ENCODE measurements around the gene NDUFS2.

NDUFS2 gene

GRCh38 chr1:161172349-161172748, 29.8 kb upstream of the NDUFS2 start:
- H3K27me3 ChIP-seq (ENCODE audit: insufficient read depth, low read length): no peaks in the 10 kb centered on the region
- no peak overlapping the region for H3K4me3 ChIP-seq (ENCODE audit: low read depth, low read length)
- no peak overlapping the region for H2AFZ ChIP-seq (ENCODE audit: low read length, unreplicated experiment)
- peaks cover 13% of the 10 kb centered on the region for H3K79me2 ChIP-seq (ENCODE audit: control insufficient read depth, insufficient read depth, low read length, unreplicated experiment)
- peak overlapping the region; percentile 98 for H3K27ac ChIP-seq (ENCODE audit: low read depth, low read length)
- H3K36me3 ChIP-seq (ENCODE audit: insufficient read depth, low read length): peaks cover 21% of the 10 kb centered on the region; the same call in 1 of the 2 replicates
- H3K4me1 ChIP-seq (ENCODE audit: control insufficient read depth, insufficient read depth, low read length, unreplicated experiment): peaks cover 25% of the 10 kb centered on the region

DNA sequence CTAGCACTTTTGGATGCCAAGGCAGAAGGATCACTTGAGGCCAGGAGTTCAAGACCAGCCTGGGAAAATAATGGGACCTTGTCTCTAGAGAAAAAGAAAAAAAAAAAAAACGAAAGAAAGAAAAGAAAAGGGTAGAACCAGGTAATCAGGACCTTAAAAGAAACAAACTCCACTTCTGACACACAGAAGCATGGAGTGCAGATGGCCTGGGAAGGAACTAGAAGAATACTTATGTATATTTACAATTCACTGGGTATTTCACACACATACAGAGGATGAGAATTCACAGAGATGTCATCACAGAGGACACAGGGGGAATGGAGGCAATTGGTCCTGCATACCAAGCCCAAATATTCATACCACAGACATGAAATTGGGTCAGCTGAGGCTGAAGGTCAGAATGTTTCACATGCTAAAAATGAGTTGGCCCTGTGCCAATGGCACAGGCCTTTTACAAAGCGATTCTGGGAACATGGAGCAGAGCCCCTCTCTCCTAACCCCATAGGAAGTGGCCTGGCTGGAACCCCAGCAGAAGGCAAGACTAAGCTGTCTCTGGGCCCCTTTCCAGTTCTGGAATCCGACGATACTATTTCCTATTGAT, 29.3 kb upstream of the NDUFS2 start:
- no peak overlapping the region for H3K4me3 ChIP-seq (ENCODE audit: low read depth, low read length)
- H3K27me3 ChIP-seq (ENCODE audit: insufficient read depth, low read length): no peaks in the 10 kb centered on the region
- H3K4me1 ChIP-seq (ENCODE audit: control insufficient read depth, insufficient read depth, low read length, unreplicated experiment): peaks cover 28% of the 10 kb centered on the region
- peaks cover 13% of the 10 kb centered on the region for H3K79me2 ChIP-seq (ENCODE audit: control insufficient read depth, insufficient read depth, low read length, unreplicated experiment)
- H2AFZ ChIP-seq (ENCODE audit: low read length, unreplicated experiment): no peak overlapping the region
- peak overlapping the region; percentile 98 for H3K27ac ChIP-seq (ENCODE audit: low read depth, low read length)
- H3K36me3 ChIP-seq (ENCODE audit: insufficient read depth, low read length): peaks cover 21% of the 10 kb centered on the region; the same call in 1 of the 2 replicates

DNA sequence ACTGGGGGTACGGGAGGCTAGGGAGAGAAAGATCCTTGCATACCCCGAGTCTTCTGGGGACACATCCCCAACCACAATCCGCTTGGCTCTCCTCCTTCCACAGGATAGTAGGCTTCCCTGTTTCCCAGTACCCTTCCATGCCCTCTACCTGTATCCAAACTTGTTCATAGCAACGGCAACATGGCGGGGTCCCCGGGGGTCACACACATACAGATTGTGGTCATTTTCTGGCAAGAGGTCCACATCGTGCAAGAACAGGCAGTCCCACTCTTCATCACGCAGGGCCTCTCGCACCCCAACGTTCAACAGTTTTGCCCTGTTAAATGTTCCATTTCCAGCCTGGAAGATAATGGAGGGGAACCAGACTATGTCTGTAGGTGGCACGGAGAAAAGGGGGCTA, 28.5 kb upstream of the NDUFS2 start:
- H3K27ac ChIP-seq (ENCODE audit: low read depth, low read length): peak overlapping the region; percentile 98
- H3K79me2 ChIP-seq (ENCODE audit: control insufficient read depth, insufficient read depth, low read length, unreplicated experiment): peaks cover 13% of the 10 kb centered on the region
- H3K4me1 ChIP-seq (ENCODE audit: control insufficient read depth, insufficient read depth, low read length, unreplicated experiment): peaks cover 30% of the 10 kb centered on the region
- no peak overlapping the region for H2AFZ ChIP-seq (ENCODE audit: low read length, unreplicated experiment)
- peaks cover 21% of the 10 kb centered on the region; the same call in 1 of the 2 replicates for H3K36me3 ChIP-seq (ENCODE audit: insufficient read depth, low read length)
- H3K27me3 ChIP-seq (ENCODE audit: insufficient read depth, low read length): no peaks in the 10 kb centered on the region
- H3K4me3 ChIP-seq (ENCODE audit: low read depth, low read length): no peak overlapping the region

- Histone ChIP-seq H3K27ac (ENCODE audit: low read depth, low read length) (peak overlapping the region; percentile 33; the same call in 1 of the 2 replicates), H3K4me1 (ENCODE audit: control insufficient read depth, insufficient read depth, low read length, unreplicated experiment) (peaks cover 30% of the 10 kb centered on the region), H3K36me3 (ENCODE audit: insufficient read depth, low read length) (peaks cover 16% of the 10 kb centered on the region; the same call in 1 of the 2 replicates), H3K27me3 (ENCODE audit: insufficient read depth, low read length) (no peaks in the 10 kb centered on the region), H3K4me3 (ENCODE audit: low read depth, low read length) (no peak overlapping the region), H2AFZ (ENCODE audit: low read length, unreplicated experiment) (no peak overlapping the region), H3K79me2 (ENCODE audit: control insufficient read depth, insufficient read depth, low read length, unreplicated experiment) (peaks cover 13% of the 10 kb centered on the region)
Observed at GRCh38 chr1:161174911-161175310, 27.3 kb upstream of the NDUFS2 start.

DNA sequence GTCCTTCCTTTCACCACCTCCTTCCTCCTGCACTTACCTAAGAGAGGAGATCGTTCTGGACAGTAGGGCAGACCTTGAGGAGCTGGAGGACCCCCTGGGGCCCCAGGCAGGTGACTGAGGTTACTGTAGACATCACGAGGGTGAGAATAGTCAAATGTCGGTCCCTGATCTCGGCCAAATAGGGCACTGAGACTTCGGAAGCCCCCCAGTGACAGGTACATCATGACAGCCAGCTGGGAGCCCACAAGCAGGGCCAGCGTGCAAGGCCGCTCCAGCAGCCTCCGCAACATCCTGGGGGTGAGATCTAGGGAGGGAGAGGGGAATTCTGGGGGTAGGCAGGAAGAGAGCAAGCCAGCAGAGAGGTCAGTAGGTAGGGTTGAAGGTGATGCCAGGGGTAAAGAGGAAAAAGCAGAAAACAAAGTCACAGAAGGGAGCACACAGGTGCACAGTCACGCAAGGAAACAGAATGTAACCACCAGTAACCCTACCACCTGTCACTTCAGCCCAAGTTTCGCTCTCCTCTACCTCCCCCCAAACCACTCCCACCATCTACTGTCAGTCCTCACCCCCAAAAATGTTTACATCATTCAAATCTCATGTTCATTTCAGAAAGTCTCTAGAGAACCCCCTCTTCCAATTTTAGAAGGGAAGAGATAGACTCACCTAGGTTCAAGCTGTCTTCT, 26.3 kb upstream of the NDUFS2 start:
- Histone ChIP-seq H3K4me3 (ENCODE audit: low read depth, low read length) (peak overlapping the region; percentile 88), H3K27me3 (ENCODE audit: insufficient read depth, low read length) (no peaks in the 10 kb centered on the region), H2AFZ (ENCODE audit: low read length, unreplicated experiment) (no peak overlapping the region), H3K36me3 (ENCODE audit: insufficient read depth, low read length) (peaks cover 11% of the 10 kb centered on the region; the same call in 1 of the 2 replicates), H3K27ac (ENCODE audit: low read depth, low read length) (peak overlapping the region; percentile 23; the same call in 1 of the 2 replicates), H3K79me2 (ENCODE audit: control insufficient read depth, insufficient read depth, low read length, unreplicated experiment) (peaks cover 13% of the 10 kb centered on the region), H3K4me1 (ENCODE audit: control insufficient read depth, insufficient read depth, low read length, unreplicated experiment) (peaks cover 30% of the 10 kb centered on the region)

DNA sequence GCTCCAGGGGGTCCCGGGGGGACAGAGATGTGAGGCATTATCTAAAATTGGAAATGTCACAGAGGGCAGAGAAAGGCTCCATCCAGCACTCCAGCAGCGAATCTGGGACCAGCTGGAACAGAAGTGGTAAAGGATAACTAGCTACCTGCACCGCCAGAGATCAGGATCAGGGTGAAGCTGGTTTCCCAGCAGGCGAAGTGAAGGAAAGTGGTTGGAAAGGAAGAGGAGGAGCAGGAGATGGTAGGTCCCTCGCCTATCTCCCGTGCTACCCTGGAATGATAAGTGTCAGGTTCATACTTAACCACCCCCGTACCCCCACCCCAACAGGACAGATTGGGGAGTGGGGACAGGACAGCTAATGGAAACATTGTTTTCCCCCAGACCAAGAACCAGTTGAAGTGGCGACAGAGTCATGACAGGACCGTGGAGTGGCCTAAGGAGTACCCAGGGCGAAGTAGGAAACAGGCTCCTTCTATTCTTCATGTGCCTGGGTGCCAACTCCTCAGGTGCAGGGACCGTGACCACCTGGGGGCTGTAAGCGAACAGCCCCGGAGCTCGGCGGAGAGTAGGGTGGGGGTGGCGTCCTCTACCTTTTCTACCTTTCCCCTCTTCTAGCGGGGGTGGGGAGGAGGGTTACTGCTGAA, 25.6 kb upstream of the NDUFS2 start:
- H3K4me1 ChIP-seq (ENCODE audit: control insufficient read depth, insufficient read depth, low read length, unreplicated experiment): peaks cover 34% of the 10 kb centered on the region
- H3K4me3 ChIP-seq (ENCODE audit: low read depth, low read length): peak overlapping the region; percentile 88
- no peak overlapping the region for H2AFZ ChIP-seq (ENCODE audit: low read length, unreplicated experiment)
- H3K27me3 ChIP-seq (ENCODE audit: insufficient read depth, low read length): no peaks in the 10 kb centered on the region
- H3K79me2 ChIP-seq (ENCODE audit: control insufficient read depth, insufficient read depth, low read length, unreplicated experiment): peaks cover 13% of the 10 kb centered on the region
- H3K36me3 ChIP-seq (ENCODE audit: insufficient read depth, low read length): peaks cover 6% of the 10 kb centered on the region; the same call in 1 of the 2 replicates
- H3K27ac ChIP-seq (ENCODE audit: low read depth, low read length): peak overlapping the region; percentile 23; the same call in 1 of the 2 replicates

- peaks cover 3% of the 10 kb centered on the region; the same call in 1 of the 2 replicates for H3K36me3 ChIP-seq (ENCODE audit: insufficient read depth, low read length)
- H3K27ac ChIP-seq (ENCODE audit: low read depth, low read length): peak within 1 kb of the TSS; percentile 23; the same call in 1 of the 2 replicates
- H3K4me3 ChIP-seq (ENCODE audit: low read depth, low read length): peak within 1 kb of the TSS; percentile 88
- no peaks in the 10 kb centered on the region for H3K27me3 ChIP-seq (ENCODE audit: insufficient read depth, low read length)
- H3K79me2 ChIP-seq (ENCODE audit: control insufficient read depth, insufficient read depth, low read length, unreplicated experiment): peaks cover 13% of the 10 kb centered on the region
- peaks cover 37% of the 10 kb centered on the region for H3K4me1 ChIP-seq (ENCODE audit: control insufficient read depth, insufficient read depth, low read length, unreplicated experiment)
- peak within 1 kb of the TSS; percentile 26 for H2AFZ ChIP-seq (ENCODE audit: low read length, unreplicated experiment)
Observed at GRCh38 chr1:161177112-161177935, 24.8 kb upstream of the NDUFS2 start, which contains the start of gene B4GALT3. TSS of gene B4GALT3 (minus strand) at chr1:161177507. CDS start at chr1:161176060, 1,447 bp downstream.

- Histone ChIP-seq H3K4me1 (ENCODE audit: control insufficient read depth, insufficient read depth, low read length, unreplicated experiment) (peaks cover 38% of the 10 kb centered on the region), H3K27me3 (ENCODE audit: insufficient read depth, low read length) (no peaks in the 10 kb centered on the region), H3K79me2 (ENCODE audit: control insufficient read depth, insufficient read depth, low read length, unreplicated experiment) (peaks cover 13% of the 10 kb centered on the region), H3K36me3 (ENCODE audit: insufficient read depth, low read length) (peaks cover 3% of the 10 kb centered on the region; the same call in 1 of the 2 replicates), H3K4me3 (ENCODE audit: low read depth, low read length) (peak overlapping the region; percentile 88), H3K27ac (ENCODE audit: low read depth, low read length) (peak overlapping the region; percentile 6; the same call in 1 of the 2 replicates), H2AFZ (ENCODE audit: low read length, unreplicated experiment) (no peak overlapping the region)
Observed at GRCh38 chr1:161177936-161178244, 24.3 kb upstream of the NDUFS2 start.

GRCh38 chr1:161179698-161180097, 22.5 kb upstream of the NDUFS2 start:
- Histone ChIP-seq H3K79me2 (ENCODE audit: control insufficient read depth, insufficient read depth, low read length, unreplicated experiment) (peaks cover 13% of the 10 kb centered on the region), H3K4me3 (ENCODE audit: low read depth, low read length) (no peak overlapping the region), H3K27ac (ENCODE audit: low read depth, low read length) (no peak overlapping the region), H3K27me3 (ENCODE audit: insufficient read depth, low read length) (no peaks in the 10 kb centered on the region), H2AFZ (ENCODE audit: low read length, unreplicated experiment) (no peak overlapping the region), H3K36me3 (ENCODE audit: insufficient read depth, low read length) (no peaks in the 10 kb centered on the region), H3K4me1 (ENCODE audit: control insufficient read depth, insufficient read depth, low read length, unreplicated experiment) (peaks cover 31% of the 10 kb centered on the region)

DNA sequence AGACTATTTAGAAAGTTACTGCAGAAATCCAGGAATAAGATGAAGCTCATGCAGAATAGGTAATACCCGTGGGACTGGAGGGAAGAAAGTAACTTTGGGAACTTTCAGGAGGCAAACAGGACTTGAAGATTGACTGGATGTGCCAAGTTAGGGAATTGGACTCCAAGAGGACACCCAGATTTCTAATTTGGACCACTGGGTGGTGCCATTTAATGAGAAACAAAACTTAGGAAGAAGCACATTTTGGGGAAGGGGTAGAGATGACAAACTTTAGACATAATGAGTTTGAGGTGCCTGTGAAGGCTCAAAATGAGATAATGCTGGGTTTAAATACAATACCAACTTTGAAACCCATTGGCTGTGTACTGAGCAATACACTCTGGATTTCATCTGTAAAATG, 21.5 kb upstream of the NDUFS2 start:
- Histone ChIP-seq H3K27me3 (ENCODE audit: insufficient read depth, low read length) (no peaks in the 10 kb centered on the region), H3K27ac (ENCODE audit: low read depth, low read length) (0 out of 2 replicates have a peak overlapping the region, but pooled peaks have one; percentile 8), H3K4me3 (ENCODE audit: low read depth, low read length) (no peak overlapping the region), H3K4me1 (ENCODE audit: control insufficient read depth, insufficient read depth, low read length, unreplicated experiment) (peaks cover 36% of the 10 kb centered on the region), H3K36me3 (ENCODE audit: insufficient read depth, low read length) (no peaks in the 10 kb centered on the region), H3K79me2 (ENCODE audit: control insufficient read depth, insufficient read depth, low read length, unreplicated experiment) (peaks cover 13% of the 10 kb centered on the region), H2AFZ (ENCODE audit: low read length, unreplicated experiment) (no peak overlapping the region)
